NCI-H1930 (cell line): ENCODE measurements around the gene MYH16.
"Not testable (repeated sequence)": the region's sequence is repeated elsewhere in the genome, so short reads cannot be mapped to it uniquely, and the experiment has no call there.

ENCODE experiments used
- DNase-seq, 2 experiments: peaks; one replicate each; lab custom pipeline; 2025; lab: John Stamatoyannopoulos, UW

Gene MYH16

GRCh38 chr7:99355098-99355497, 82.5 kb downstream of the MYH16 start:
- no peak for DNase-seq

- DNase-seq, result no peak
Observed at GRCh38 chr7:99357701-99358490, 85.3 kb downstream of the MYH16 start.

- not testable (repeated sequence) for DNase-seq
Observed at GRCh38 chr7:99358521-99358920, 85.9 kb downstream of the MYH16 start.

GRCh38 chr7:99359465-99360154, 87.0 kb downstream of the MYH16 start:
- no peak for DNase-seq
